Measurements from ENCODE around the gene MAGI1.

DNA sequence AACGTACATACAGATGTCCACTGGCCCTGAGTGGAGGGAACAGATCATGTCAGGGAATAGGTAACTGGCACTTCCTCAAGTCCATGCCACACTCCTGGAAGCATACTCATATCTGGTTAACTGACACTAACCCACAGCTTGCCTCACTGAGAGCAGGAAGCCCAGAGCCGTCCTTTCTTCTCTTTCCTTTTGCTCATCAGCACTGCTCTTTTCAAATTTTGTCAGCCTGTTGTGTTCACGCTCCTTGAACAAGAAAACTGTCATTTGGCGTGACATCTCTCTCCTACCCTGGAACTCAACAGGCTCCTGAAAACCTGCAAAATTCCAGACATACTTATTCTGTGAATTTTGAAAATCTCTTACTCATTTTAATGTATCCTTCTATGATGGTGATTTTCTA is 360.2 kb downstream of the MAGI1 start:
- TF ChIP-seq POLR2A (IDR thresholded peaks at IDR 0.05) (no peak), CTCF (IDR thresholded peaks at IDR 0.05) (no peak)

All from lower leg skin (tissue), 3 donors.